Right renal pelvis (tissue), 4 donors: ENCODE results near the gene PLA2R1. TPM values are rescaled to one million over a fixed set of nuclear protein-coding genes. Genes with fewer than 3 reads are reported as not detected.

Source experiments
- DNase-seq, 4 donors: peaks; one replicate each; pipeline ENCODE4 v3.0.0-alpha.2; 2013; ENCODE audit warnings: low read depth in 4 of 4, low spot score in 3 of 4, missing footprints in 1 of 4
- polyA plus RNA-seq, 4 donors: library from polyadenylated mRNA; unstranded; fragments of 120-200 nt; gene quantifications; one replicate each; pipeline ENCODE4 v1.2.1, GENCODE V29; 2013; ENCODE audit not compliant: insufficient read length in 4 of 4

Gene PLA2R1
- polyA plus RNA-seq, 4 donors = 70.5 to 133 (median 96.9) TPM

- no peak for DNase-seq
Measured at GRCh38 chr2:160035125-160035524, 27.3 kb downstream of the PLA2R1 start.

GRCh38 chr2:160034396-160034795 lies 28.0 kb downstream of the PLA2R1 start:
- DNase-seq = no peak

DNA sequence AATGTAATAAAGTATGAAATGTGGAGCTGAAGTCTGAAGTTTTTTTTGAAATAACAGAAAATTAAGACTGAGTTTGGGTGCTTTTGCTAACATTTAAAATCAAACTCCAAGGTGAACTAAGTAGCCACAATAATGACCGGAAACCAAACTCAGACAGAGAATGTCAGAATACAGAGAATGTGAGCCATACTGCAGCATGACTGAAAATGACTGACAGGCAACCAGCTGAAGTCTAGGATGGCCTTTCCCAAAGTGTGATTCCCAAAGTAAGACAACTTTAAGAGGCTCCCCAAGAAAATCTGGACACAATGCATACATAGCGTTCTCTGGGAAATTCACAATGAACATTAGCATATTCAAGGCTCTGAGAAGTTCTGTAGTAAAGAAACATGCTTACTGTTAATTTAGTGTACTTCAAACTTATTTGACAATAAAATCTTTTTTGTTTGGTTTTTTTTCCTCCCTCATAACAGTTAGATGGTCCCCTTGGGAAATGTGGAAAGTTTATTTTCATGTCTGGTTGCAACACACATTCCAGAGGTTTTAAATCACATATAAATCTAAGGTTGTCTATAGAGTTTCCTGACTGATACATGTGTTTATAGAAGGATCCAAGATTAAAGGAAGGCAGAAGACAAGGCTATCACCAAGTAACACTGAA lies 28.6 kb downstream of the PLA2R1 start:
- DNase-seq = no peak

GRCh38 chr2:160029270-160029628 lies 33.2 kb downstream of the PLA2R1 start:
- no peak for DNase-seq

GRCh38 chr2:160028431-160029269 lies 33.8 kb downstream of the PLA2R1 start:
- no peak for DNase-seq

DNA sequence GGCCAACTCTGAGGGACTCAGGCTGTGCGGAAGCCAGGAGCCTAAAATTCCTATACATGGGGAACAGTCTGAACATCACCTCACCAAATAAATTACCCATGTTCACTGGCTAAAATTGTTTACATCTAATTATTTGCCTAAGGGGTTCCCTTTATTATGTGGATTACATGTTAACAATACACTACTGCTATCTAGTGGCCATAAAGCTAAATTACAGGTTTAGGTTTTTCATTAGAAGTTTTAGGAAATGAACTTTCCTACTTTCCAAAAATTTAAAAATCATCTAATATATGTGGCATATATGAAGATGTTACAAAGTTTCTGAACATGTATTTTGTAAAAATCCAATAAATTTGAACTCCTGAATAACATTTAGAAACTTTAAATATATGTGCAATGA lies 40.3 kb downstream of the PLA2R1 start:
- no peak for DNase-seq

GRCh38 chr2:160019374-160020090 lies 42.9 kb downstream of the PLA2R1 start:
- no peak for DNase-seq

DNA sequence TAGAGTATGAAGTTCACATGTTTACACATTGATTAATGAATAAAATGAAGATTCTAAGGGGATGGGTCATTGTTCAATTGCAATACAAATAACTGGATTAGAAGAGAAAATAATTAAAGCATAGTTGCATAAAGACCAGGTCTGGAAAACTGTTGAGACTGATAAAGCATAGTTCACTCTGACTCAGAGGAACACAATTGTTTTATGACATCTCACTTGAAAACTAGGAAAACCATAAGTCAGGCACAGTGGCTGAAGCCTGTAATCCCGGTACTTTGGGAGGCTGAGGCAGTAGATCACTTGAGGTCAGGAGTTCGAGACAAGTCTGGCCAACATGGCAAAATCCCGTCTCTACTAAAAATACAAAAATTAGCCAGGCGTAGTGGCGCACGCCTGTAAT lies 46.7 kb downstream of the PLA2R1 start:
- no peak for DNase-seq

DNA sequence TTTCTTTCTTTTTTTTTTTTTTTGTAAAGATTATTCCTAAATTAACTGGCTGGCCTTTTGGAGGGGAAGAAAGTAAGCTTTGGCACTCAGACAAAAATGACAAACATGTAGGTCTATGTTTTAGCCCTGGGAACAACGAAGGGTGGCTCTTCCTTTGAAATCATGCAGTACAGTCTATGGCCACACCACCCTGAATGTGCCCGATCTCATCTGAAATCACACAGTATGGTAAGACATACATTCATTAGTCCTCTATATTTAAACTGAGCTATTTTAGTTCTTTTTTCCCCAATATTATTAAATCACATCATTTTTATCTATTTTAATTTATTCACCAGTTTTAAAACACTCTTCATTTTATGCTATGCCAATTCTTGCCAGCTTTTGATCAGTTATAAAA lies 48.2 kb downstream of the PLA2R1 start:
- DNase-seq = no peak

DNA sequence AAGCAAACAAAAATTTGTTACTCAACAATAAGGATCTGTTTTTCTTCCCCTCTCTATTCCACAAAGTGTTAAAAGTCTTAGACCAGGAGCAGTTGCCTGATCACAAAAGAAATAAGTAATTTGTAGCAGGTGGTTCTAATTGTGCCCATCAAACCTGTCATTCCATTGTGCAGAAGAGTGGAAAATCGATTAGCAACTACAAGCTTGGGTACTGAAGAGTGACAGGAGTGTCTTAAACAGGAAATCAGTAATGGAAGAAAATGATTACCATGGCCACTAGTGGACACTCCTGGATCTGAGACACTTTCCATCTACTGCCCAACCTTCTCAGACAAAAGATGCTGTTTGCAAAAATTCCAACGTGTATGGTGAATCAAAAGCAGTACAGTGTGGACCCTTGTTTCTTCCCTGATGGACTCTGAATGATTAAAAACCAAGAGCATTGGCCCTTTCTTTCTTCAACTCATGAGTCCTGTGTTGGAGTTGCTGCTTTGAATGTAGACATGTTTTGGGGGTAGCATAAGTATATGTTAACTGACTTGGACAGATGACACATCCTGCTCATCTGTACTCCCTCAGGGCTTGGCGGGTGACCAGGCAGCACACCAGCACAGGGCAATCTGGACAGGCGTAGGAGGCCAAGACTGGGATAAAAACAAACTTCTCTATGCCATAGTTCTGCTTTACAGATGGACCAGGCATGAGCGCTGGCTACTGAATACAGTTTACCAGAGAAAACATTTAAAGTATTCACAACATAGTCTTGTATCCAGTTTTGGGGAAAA lies 51.9 kb downstream of the PLA2R1 start:
- DNase-seq = no peak

DNA sequence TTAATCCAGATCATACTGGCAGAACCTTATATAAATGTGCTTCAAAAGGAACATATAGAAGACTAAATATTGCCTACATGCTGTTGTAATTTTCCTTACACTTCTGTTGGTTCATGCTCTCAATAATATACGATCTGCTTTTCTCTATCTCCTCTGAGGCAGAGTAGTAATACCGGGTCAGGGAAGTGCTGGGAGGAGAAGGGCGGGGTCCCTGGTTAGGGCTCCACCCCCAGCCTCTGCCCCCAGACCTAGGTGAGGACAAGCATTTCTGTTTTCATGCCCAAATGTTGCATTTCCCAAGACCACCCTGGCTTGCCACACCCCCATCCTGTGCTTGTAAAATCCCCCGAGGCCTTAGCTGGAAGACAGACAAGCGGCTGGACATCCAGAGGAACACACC lies 55.3 kb downstream of the PLA2R1 start:
- DNase-seq = no peak

DNA sequence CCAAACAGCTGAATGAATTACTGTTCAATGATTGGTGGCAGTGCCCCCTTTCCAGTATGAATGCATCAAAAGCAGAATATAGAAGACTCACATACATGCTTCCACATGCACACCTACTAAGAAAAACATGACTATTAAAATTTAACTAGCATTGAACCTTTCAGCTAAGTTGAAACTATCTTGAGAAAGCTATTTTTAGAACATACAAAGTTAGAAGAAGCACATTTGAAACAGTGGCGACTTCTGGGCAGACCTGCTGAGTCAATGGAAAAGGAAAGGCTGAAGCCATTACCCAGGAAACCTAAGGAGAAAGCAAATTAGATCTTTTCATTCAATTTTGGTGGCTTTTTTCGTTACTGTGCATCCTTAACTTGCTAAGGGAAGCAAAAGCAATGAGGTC lies 55.9 kb downstream of the PLA2R1 start:
- DNase-seq = no peak

GRCh38 chr2:160005908-160006307 lies 56.5 kb downstream of the PLA2R1 start:
- DNase-seq = no peak

- no peak for DNase-seq
Measured at GRCh38 chr2:160005476-160005875, 56.9 kb downstream of the PLA2R1 start.

DNA sequence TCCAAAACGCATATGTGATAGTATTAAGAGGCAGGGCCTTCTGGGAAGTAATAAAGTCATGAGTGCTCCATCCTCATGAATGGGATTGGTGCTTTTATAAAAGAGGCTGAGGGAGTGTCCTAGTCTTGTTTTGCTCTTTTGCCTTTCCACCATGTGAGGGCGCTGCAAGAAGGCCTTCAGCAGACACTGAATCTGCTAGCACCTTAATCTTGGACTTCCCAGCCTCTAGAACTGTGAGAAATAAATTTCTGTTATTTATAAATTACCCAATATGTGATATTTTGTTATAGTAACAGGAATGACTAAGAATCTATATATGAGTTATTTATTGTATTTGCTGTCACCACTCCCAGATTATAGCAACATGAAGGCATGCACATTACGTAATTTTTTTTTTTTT lies 63.5 kb downstream of the PLA2R1 start:
- DNase-seq = no peak

- no peak for DNase-seq
Measured at GRCh38 chr2:159998243-159998642, 64.2 kb downstream of the PLA2R1 start.

DNA sequence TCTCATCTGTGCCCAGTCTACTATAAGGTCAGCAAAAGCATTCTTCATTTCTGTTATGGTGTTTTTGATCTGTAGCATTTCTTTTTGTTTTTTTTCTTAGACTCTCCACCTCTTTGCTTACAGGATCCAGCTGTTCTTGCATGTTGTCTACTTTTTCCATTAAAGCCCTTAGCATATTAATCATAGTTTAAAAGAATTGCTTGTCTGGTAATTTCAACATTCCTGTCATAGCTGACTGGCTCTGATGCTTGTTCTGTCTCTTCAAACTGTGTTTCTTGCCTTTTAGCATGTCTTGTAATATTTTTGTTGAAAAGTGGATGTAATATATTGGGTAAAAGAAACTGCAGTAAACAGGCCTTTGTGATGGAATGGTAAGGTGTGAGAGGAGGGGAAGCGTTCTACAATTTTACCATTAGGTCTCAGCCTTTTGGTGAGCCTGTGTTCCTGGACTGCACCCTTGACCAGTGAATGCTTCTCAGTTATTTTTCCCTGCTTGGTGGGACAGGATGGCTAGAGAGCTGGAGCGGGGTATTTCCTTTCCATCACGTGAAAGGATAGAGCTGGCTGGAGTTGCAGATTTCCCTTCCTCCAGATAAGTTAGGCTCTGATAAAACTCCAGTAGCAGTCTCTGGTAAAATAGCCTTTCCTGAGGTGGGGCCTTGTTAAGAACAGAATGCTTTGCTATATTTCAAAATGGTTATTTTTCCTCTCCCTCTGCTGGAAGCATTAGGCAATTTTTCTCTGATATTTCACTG lies 65.4 kb downstream of the PLA2R1 start:
- DNase-seq = no peak

DNA sequence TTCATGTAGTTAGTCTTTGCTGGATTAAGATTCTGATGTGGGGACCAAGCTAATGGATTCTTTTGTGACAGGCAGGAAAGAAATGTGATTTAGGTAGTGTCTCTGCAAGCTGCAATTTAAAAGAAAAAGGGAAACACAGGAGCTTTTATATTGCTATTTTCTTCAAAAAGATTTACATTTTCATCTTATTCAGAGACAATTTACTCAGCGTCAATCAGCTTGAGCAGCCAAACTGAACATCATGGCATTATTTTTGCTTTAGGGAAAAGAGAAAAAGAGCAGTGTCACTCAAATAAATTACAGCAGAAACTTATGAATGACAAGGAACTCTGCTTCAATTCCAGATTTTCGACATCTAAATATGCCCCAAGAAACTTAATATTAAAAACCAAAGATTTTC lies 67.4 kb downstream of the PLA2R1 start:
- DNase-seq = no peak

DNA sequence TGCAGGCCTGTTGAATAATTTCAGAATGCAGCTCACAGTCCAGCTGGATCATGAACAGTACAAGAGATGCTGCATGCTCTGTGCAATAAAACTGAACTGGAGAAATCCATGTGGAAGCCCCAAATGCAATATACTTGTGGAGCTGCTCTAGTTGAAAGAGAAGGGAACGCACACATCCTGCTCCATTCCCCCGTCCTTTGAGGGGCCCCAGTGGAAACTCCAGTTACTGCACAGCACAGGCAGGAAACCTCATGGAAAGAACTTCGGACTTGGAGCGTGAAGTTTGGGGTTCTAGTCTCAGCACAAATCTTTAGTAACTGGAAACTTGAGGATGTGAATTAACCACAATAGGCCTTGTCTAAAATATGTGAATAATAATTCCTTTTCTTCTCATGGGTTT lies 73.2 kb downstream of the PLA2R1 start:
- DNase-seq = no peak

DNA sequence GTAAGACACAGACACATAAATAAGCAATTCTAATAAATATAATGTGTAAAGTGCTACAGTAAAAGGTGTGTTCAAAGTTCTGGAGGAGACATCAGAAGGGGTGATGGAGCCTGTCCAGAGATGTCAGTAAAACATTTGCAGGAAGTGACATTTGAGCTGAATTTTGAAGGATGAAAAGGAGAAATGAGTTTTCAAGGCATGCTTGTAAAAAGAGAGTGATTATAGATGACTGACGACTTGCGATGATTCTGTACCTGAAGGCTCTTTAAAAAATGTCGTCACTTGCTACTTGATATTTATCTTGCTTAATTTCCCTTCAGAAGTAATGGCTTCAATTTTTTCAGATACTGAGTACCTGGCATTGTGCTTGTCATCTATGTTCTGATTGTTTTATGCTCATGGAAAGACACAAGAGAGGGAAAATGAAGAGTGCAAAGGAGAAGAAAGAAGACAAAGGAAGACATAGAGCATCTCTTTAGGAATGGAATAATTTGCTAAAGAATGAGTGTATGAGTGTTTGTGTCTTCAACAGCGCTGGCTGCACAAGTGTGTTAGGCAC lies 73.9 kb downstream of the PLA2R1 start:
- DNase-seq = no peak
